Spleen (tissue), 11 donors: ENCODE results near the gene BABAM1. TPM values are rescaled to one million over a fixed set of nuclear protein-coding genes. Genes with fewer than 3 reads are reported as not detected.

Source experiments
- DNase-seq: peaks from one replicate; pipeline ENCODE4 v3.0.0-alpha.2; 2020
- H3K27ac ChIP-seq, 8 donors: fragments of 200-600 bp; sonication (generic) in 7 of 8; 1 replicate in 4 of 8; 2 replicates in 4 of 8; pipeline versions ENCODE4 v1.5.0 to v1.8.0; 2016 to 2021; ENCODE audit warnings: inconsistent platforms in 4 of 8, mild to moderate bottlenecking in 4 of 8, moderate library complexity in 1 of 8
- H3K27me3 ChIP-seq, 7 donors: fragments of 200-600 bp; sonication (generic) in 6 of 7; replicated peaks in 1 of 7; 1 replicate in 4 of 7; 2 replicates in 3 of 7; pipeline versions ENCODE4 v1.5.0 to v1.8.0; 2016 to 2021; ENCODE audit warnings: inconsistent platforms in 3 of 7, mild to moderate bottlenecking in 1 of 7
- H3K36me3 ChIP-seq, 6 donors: fragments of 200-600 bp; sonication (generic) in 5 of 6; 1 replicate in 4 of 6; 2 replicates in 2 of 6; pipeline versions ENCODE4 v1.5.0 to v1.8.0; 2016 to 2021; ENCODE audit warnings: inconsistent platforms in 2 of 6
- H3K4me1 ChIP-seq, 6 donors: fragments of 200-600 bp; sonication (generic) in 5 of 6; 1 replicate in 3 of 6; 2 replicates in 3 of 6; pipeline versions ENCODE4 v1.5.0 to v1.8.0; 2016 to 2021; ENCODE audit warnings: inconsistent platforms in 3 of 6
- H3K4me3 ChIP-seq, 8 donors: fragments of 200-600 bp; sonication (generic) in 7 of 8; 1 replicate in 4 of 8; 2 replicates in 4 of 8; pipeline versions ENCODE4 v1.5.0 to v1.8.0; 2016 to 2021; ENCODE audit warnings: inconsistent platforms in 4 of 8, mild to moderate bottlenecking in 4 of 8, moderate library complexity in 2 of 8
- H3K9me3 ChIP-seq, 8 donors: fragments of 200-600 bp; sonication (generic) in 7 of 8; 1 replicate in 4 of 8; 2 replicates in 4 of 8; pipeline versions ENCODE4 v1.5.0 to v1.8.0; 2016 to 2021; ENCODE audit warnings: inconsistent platforms in 4 of 8
- CTCF ChIP-seq, 11 experiments: fragments of 200-600 bp in 7 of 11; fragments of 450-650 bp in 4 of 11; sonication (generic) in 4 of 11; IDR thresholded peaks in 8 of 11; conservative IDR thresholded peaks in 3 of 11; 1 replicate in 7 of 11; 2 replicates in 4 of 11; pipeline versions ENCODE4 v1.4.0 to v1.8.0; 2016 to 2021; ENCODE audit warnings: antibody characterized with exemption in 11 of 11, inconsistent platforms in 4 of 11, mild to moderate bottlenecking in 1 of 11
- POLR2A ChIP-seq, 3 donors: fragments of 450-650 bp; IDR thresholded peaks; one replicate each; pipeline ENCODE4 v1.5.1; 2017; ENCODE audit warnings: antibody characterized with exemption in 3 of 3, mild to moderate bottlenecking in 1 of 3
- POLR2AphosphoS5 ChIP-seq, 3 donors: sonication (generic); formaldehyde crosslinking; IDR thresholded peaks; one replicate each; pipeline ENCODE4 v1.5.1; 2017; ENCODE audit warnings: antibody characterized with exemption in 3 of 3
- WGBS, 5 donors: extraction: QIAGEN DNeasy Blood & Tissue Kit in 3 of 5; methylation state at CpG; one replicate each; pipeline versions ENCODE4 v1.1.5 to v1.1.7; 2013 to 2018; 5-methylcytosine and 5-hydroxymethylcytosine counted together
- intact Hi-C: fragments of 100-400 bp; cut with DNase I; formaldehyde crosslinking; loops from one replicate; pipeline ENCODE4 v1.15.0; 2023; ENCODE audit warnings: low total_unique reads
- polyA plus RNA-seq, 3 donors: library from polyadenylated mRNA; stranded (reverse); fragments of 200-250 nt; gene quantifications; one replicate each; pipeline ENCODE4 v1.2.1, GENCODE V29; 2013
- total RNA-seq, 7 donors: library from RNA; depleted of rRNA in 3 of 7; stranded (reverse); fragments of >200 nt in 3 of 7; fragmentation: NEBNext Ultra II Directional in 4 of 7; extraction: Animal tissue kit (Norgen Biotek cat#: 25700) in 4 of 7; gene quantifications; one replicate each; pipeline versions ENCODE4 v1.1.0 to v1.2.1, GENCODE V29; 2016 to 2021
- donor health status: healthy with polysubstance abuse.
- donor health status: DM: no; HTN: no; CAD: no; lungs with moderate emphysema.
- donor health status: DM: no; HTN: no; CAD: no.
- donor health status: Bipolar disorder and iron deficiency.
- donor health status: healthy.
- donor health status: DM: no; HTN: no; CAD: no.
- donor health status: DM: yes; HTN: yes; CAD: no.

BABAM1 gene
- total and polyA plus RNA-seq, 10 donors = 61.7 to 133 (median 76.9) TPM

DNA sequence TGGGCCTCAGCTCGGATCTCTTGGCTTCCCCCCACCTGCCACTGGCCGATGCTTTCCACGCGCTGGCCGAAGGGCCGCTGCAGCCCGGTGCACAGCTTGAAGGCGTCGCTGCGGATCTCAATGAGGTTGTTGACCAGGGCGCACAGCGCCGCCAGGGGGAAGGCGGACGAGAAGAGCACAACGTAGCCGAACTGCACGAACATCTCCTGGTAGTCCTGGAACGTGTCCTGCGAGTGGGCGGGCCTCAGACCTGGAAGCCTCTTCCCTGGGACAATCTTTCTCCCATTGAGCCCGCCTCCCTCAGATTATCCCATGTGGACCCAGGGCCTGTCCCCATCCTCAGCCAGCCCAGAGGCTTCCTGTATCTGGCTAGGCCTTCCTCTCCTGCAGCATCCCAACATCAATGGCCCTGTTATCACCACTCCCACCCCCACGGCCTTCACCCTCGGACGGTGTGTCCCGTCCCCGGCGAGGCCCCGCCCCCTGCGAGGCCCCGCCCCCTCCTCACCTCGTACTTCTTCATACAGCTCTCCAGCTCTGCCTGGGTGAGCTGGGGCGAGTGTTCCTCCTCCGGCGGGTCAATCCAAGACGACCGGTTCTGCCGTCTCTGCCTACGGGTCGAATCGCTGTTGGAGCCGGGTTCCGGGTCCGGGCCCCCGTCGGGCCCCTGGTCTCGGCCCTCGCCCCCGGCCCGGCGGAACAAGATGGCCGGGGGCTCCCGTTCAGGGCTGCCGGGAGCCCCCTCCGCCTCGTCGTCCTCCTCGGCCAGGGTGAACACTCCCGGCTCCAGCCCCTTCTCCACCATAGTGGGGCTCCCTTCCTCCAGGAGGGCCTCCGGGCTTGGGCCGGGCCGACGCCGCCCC lies 60.6 kb downstream of the BABAM1 start:
- Histone ChIP-seq H3K27ac (peak overlapping the region in 6 of 8 donors; percentile 16 to 81 (median 64)), H3K9me3 (no peaks in the 10 kb centered on the region), H3K27me3 (peaks cover 0 to 35% (median 21%) of the 10 kb centered on the region in 7 donors), H3K4me3 (peak overlapping the region; percentile 45 to 76 (median 50)), H3K4me1 (peaks cover 8 to 45% (median 29%) of the 10 kb centered on the region in 6 donors), H3K36me3 (peaks cover 0 to 15% (median 0%) of the 10 kb centered on the region in 6 donors)
- no peak for TF ChIP-seq POLR2A (IDR thresholded peaks at IDR 0.05)
- TF ChIP-seq CTCF (IDR thresholded peaks at IDR 0.05 in 8 of 11, conservative IDR thresholded peaks at IDR 0.05 in 3 of 11) = peak in 1 of 11 experiments; percentile 11
- TF ChIP-seq POLR2AphosphoS5 (IDR thresholded peaks at IDR 0.05) = peak; percentile 33 to 42 (median 34)
- DNase-seq = peak; percentile 89
- intact Hi-C loops = no loop called here
- WGBS, 5 donors = 28 to 44% (median 31%) methylated on average over 24 to 64 of the region's 64 CpGs

Other genes starting within 250 kb of the BABAM1 start
- gene CPAMD8, start 240.6 kb upstream of the BABAM1 start, total RNA-seq = 10 to 100 TPM in 5 of 7 donors, 1 to 10 TPM in 2; 4.5 to 18.7 (median 12.0) TPM
- gene CPAMD8, start 240.6 kb upstream of the BABAM1 start, polyA plus RNA-seq = 1 to 10 TPM; 2.1 to 4.4 (median 4.1) TPM
- gene HAUS8, start 192.0 kb upstream of the BABAM1 start, total RNA-seq = 10 to 100 TPM in 5 of 7 donors, 1 to 10 TPM in 2; 7.7 to 15.3 (median 13.2) TPM
- gene HAUS8, start 192.0 kb upstream of the BABAM1 start, polyA plus RNA-seq = 10 to 100 TPM; 20.5 to 24.5 (median 22.6) TPM
- gene MYO9B, start 191.7 kb upstream of the BABAM1 start, total RNA-seq = 100 to 1,000 TPM; 232 to 329 (median 281) TPM
- 100 to 1,000 TPM in 2 of 3 donors, 10 to 100 TPM in 1; 70.5 to 192 (median 190) TPM for gene MYO9B, start 191.7 kb upstream of the BABAM1 start, polyA plus RNA-seq
- gene USE1, start 52.1 kb upstream of the BABAM1 start, total RNA-seq = 10 to 100 TPM; 17.2 to 30.4 (median 25.9) TPM
- gene USE1, start 52.1 kb upstream of the BABAM1 start, polyA plus RNA-seq = 10 to 100 TPM; 65.1 to 74.4 (median 65.4) TPM
- 10 to 100 TPM in 6 of 7 donors, 1 to 10 TPM in 1; 7.7 to 28.6 (median 25.4) TPM for gene OCEL1, start 41.2 kb upstream of the BABAM1 start, total RNA-seq
- gene OCEL1, start 41.2 kb upstream of the BABAM1 start, polyA plus RNA-seq = 10 to 100 TPM; 20.4 to 31.8 (median 24.3) TPM
- gene NR2F6, start 21.5 kb upstream of the BABAM1 start, total RNA-seq = 10 to 100 TPM; 11.6 to 15.0 (median 14.5) TPM
- gene NR2F6, start 21.5 kb upstream of the BABAM1 start, polyA plus RNA-seq = 10 to 100 TPM in 1 of 3 donors, 1 to 10 TPM in 2; 6.6 to 11.9 (median 7.8) TPM
- gene USHBP1, start 2.7 kb upstream of the BABAM1 start, total RNA-seq = 10 to 100 TPM in 2 of 7 donors, 1 to 10 TPM in 5; 4.4 to 16.6 (median 7.6) TPM
- 10 to 100 TPM in 2 of 3 donors, 1 to 10 TPM in 1; 3.1 to 16.6 (median 12.4) TPM for gene USHBP1, start 2.7 kb upstream of the BABAM1 start, polyA plus RNA-seq
- 1 to 10 TPM; 1.9 to 5.0 (median 3.1) TPM for gene ANKLE1, start 14.5 kb downstream of the BABAM1 start, total RNA-seq
- 1 to 10 TPM; 2.2 to 4.3 (median 2.4) TPM for gene ANKLE1, start 14.5 kb downstream of the BABAM1 start, polyA plus RNA-seq
- 10 to 100 TPM in 5 of 7 donors, 1 to 10 TPM in 2; 7.7 to 18.7 (median 13.2) TPM for gene ABHD8, start 36.0 kb downstream of the BABAM1 start, total RNA-seq
- gene ABHD8, start 36.0 kb downstream of the BABAM1 start, polyA plus RNA-seq = 10 to 100 TPM in 1 of 3 donors, 1 to 10 TPM in 2; 6.5 to 12.6 (median 7.9) TPM
- gene MRPL34, start 38.4 kb downstream of the BABAM1 start, total RNA-seq = 10 to 100 TPM; 37.5 to 93.2 (median 57.8) TPM
- 100 to 1,000 TPM in 2 of 3 donors, 10 to 100 TPM in 1; 95.4 to 153 (median 152) TPM for gene MRPL34, start 38.4 kb downstream of the BABAM1 start, polyA plus RNA-seq
- gene DDA1, start 42.1 kb downstream of the BABAM1 start, total RNA-seq = 10 to 100 TPM; 10.5 to 25.6 (median 22.4) TPM
- 10 to 100 TPM; 28.7 to 42.2 (median 37.7) TPM for gene DDA1, start 42.1 kb downstream of the BABAM1 start, polyA plus RNA-seq
- 10 to 100 TPM in 2 of 7 donors, 1 to 10 TPM in 5; 6.5 to 12.0 (median 9.4) TPM for gene ANO8, start 67.4 kb downstream of the BABAM1 start, total RNA-seq
- 1 to 10 TPM; 1.1 to 4.4 (median 1.5) TPM for gene ANO8, start 67.4 kb downstream of the BABAM1 start, polyA plus RNA-seq
- 10 to 100 TPM; 19.4 to 44.1 (median 28.2) TPM for gene GTPBP3, start 70.1 kb downstream of the BABAM1 start, total RNA-seq
- 10 to 100 TPM; 13.0 to 24.5 (median 17.5) TPM for gene GTPBP3, start 70.1 kb downstream of the BABAM1 start, polyA plus RNA-seq
- 100 to 1,000 TPM; 233 to 555 (median 350) TPM for gene PLVAP, start 109.9 kb downstream of the BABAM1 start, total RNA-seq
- gene PLVAP, start 109.9 kb downstream of the BABAM1 start, polyA plus RNA-seq = 10 to 100 TPM; 26.6 to 57.9 (median 46.6) TPM
- gene CCDC194, start 126.8 kb downstream of the BABAM1 start, total RNA-seq = 1 to 10 TPM in 6 of 7 donors, not detected in 1; 1.0 to 2.2 (median 1.7) TPM
- under 1 TPM; 0.13 to 0.18 (median 0.15) TPM for gene CCDC194, start 126.8 kb downstream of the BABAM1 start, polyA plus RNA-seq
- gene BST2, start 138.2 kb downstream of the BABAM1 start, total RNA-seq = 100 to 1,000 TPM; 159 to 257 (median 172) TPM
- 100 to 1,000 TPM in 2 of 3 donors, 10 to 100 TPM in 1; 91.4 to 240 (median 163) TPM for gene BST2, start 138.2 kb downstream of the BABAM1 start, polyA plus RNA-seq
- gene MVB12A, start 152.6 kb downstream of the BABAM1 start, total RNA-seq = 10 to 100 TPM; 31.7 to 45.2 (median 37.8) TPM
- 10 to 100 TPM; 42.0 to 62.0 (median 42.1) TPM for gene MVB12A, start 152.6 kb downstream of the BABAM1 start, polyA plus RNA-seq
- gene TMEM221, start 181.2 kb downstream of the BABAM1 start, total RNA-seq = not detected
- gene TMEM221, start 181.2 kb downstream of the BABAM1 start, polyA plus RNA-seq = under 1 TPM in 2 of 3 donors, not detected in 1; 0.03 to 0.20 TPM
- gene NXNL1, start 193.5 kb downstream of the BABAM1 start, total RNA-seq = not detected
- not detected for gene NXNL1, start 193.5 kb downstream of the BABAM1 start, polyA plus RNA-seq
- 10 to 100 TPM; 11.3 to 23.3 (median 18.6) TPM for gene SLC27A1, start 203.1 kb downstream of the BABAM1 start, total RNA-seq
- gene SLC27A1, start 203.1 kb downstream of the BABAM1 start, polyA plus RNA-seq = 10 to 100 TPM in 1 of 3 donors, 1 to 10 TPM in 2; 4.8 to 14.7 (median 9.3) TPM
- 100 to 1,000 TPM in 2 of 7 donors, 10 to 100 TPM in 5; 70.6 to 111 (median 83.7) TPM for gene PGLS, start 244.2 kb downstream of the BABAM1 start, total RNA-seq
- 100 to 1,000 TPM in 2 of 3 donors, 10 to 100 TPM in 1; 94.8 to 118 (median 109) TPM for gene PGLS, start 244.2 kb downstream of the BABAM1 start, polyA plus RNA-seq